Dermis lymphatic vessel endothelial cell (primary cell): ENCODE measurements around the gene MAP6D1. TPM values are rescaled to one million over a fixed set of nuclear protein-coding genes. Genes with fewer than 3 reads are reported as not detected.

Source experiments
- total RNA-seq: library from RNA; depleted of rRNA; stranded (reverse); fragments of >200 nt; gene quantifications from 2 replicates; pipeline ENCODE4 v1.2.1, GENCODE V29; 2014

MAP6D1 gene
- 0.43 and 0.69 TPM in 2 replicates for total RNA-seq

DNA sequence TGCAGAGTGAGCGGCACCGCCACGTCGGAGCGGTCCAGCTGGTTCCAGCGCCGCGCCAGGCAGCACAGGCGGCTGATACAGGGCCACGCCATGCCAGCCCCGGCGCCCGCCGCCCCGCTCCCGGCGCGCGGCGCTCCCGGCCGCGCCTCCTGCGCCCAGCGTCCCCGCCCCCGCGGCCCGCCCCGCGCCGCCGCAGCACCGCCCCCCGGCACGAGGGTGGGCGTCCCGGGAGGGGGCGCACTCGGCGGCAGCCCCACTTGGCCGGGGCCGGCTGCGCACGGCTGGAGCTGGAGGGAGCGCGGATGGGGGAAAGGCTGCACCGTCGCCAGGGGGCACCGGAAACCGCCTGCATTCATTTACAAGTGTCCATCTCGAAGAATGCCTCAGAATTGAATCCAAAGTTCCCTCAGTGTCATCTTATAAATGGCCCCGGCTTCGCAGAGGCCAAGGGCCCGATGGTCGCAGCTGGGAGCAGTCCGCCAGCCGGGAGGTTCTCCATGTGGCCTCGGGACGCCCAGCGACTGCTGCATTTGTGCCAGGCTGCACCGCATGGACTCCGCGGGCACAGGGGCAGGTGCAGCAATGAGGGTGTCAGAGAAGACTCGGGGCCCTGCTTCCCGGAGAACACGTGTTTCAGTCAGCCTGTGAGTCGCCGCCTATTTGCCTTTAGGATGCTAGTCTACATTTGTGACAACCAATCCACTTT lies at the start of gene MAP6D1:
MAP6D1 (minus strand) TSS at position 122 of the 706 bp plus-strand sequence; CDS start at position 92, 30 bp downstream.

Other genes with a start within 250 kb of the MAP6D1 start
- gene KLHL24, start 190.0 kb downstream of the MAP6D1 start, total RNA-seq, result 106 and 143 TPM in 2 replicates
- gene YEATS2, start 127.8 kb downstream of the MAP6D1 start, total RNA-seq, result 28.6 and 31.0 TPM in 2 replicates
- gene PARL, start 59.3 kb upstream of the MAP6D1 start, total RNA-seq, result 29.9 and 32.0 TPM in 2 replicates
- gene ABCC5, start 192.3 kb upstream of the MAP6D1 start, total RNA-seq, result 10.6 and 19.1 TPM in 2 replicates
- gene HTR3D, start 206.2 kb upstream of the MAP6D1 start, total RNA-seq, result not detected in 2 replicates
- under 0.01 and 0.09 TPM in 2 replicates for gene HTR3C, start 227.5 kb upstream of the MAP6D1 start, total RNA-seq